Coronary artery (tissue), 2 donors: ENCODE results near the gene SLC39A8.

Experiments used
- DNase-seq: peaks from one replicate; pipeline ENCODE4 v3.0.0-alpha.2; 2017; ENCODE audit warnings: low spot score
- H3K27ac ChIP-seq, 2 donors: fragments of 200-600 bp; sonication (generic); one replicate each; pipeline ENCODE4 v1.5.1; 2016 to 2019
- H3K4me3 ChIP-seq: fragments of 200-600 bp; sonication (generic); 2 replicates; pipeline ENCODE4 v1.5.1; 2016; ENCODE audit warnings: mild to moderate bottlenecking, moderate library complexity
- CTCF ChIP-seq: fragments of 200-600 bp; sonication (generic); IDR thresholded peaks from one replicate; pipeline ENCODE4 v1.5.1; 2019; ENCODE audit warnings: antibody characterized with exemption

Gene SLC39A8

GRCh38 chr4:102316585-102316984 lies 28.7 kb downstream of the SLC39A8 start:
- TF ChIP-seq CTCF, result no peak
- no peak for DNase-seq
- Histone ChIP-seq H3K27ac (no peak overlapping the region), H3K4me3 (no peak overlapping the region)

- H3K4me3 ChIP-seq, result no peak overlapping the region
- no peak for TF ChIP-seq CTCF
Measured at GRCh38 chr4:102315532-102315931, 29.8 kb downstream of the SLC39A8 start.

GRCh38 chr4:102312417-102312816 lies 32.9 kb downstream of the SLC39A8 start:
- no peak for TF ChIP-seq CTCF
- H3K27ac ChIP-seq, result no peak overlapping the region
- no peak overlapping the region for H3K4me3 ChIP-seq
- DNase-seq, result no peak

More at GRCh38 chr4:102315532-102315931, 29.8 kb downstream of the SLC39A8 start:
- DNase-seq, result no peak
- no peak overlapping the region for H3K27ac ChIP-seq

- Histone ChIP-seq H3K27ac (no peak overlapping the region), H3K4me3 (no peak overlapping the region)
- no peak for TF ChIP-seq CTCF
- no peak for DNase-seq
Measured at GRCh38 chr4:102311912-102312311, 33.4 kb downstream of the SLC39A8 start.

GRCh38 chr4:102311407-102311806 lies 33.9 kb downstream of the SLC39A8 start:
- DNase-seq, result no peak
- H3K4me3 ChIP-seq, result no peak overlapping the region
- no peak overlapping the region for H3K27ac ChIP-seq
- TF ChIP-seq CTCF, result no peak

GRCh38 chr4:102308032-102308799 lies 37.1 kb downstream of the SLC39A8 start:
- Histone ChIP-seq H3K27ac (no peak overlapping the region), H3K4me3 (no peak overlapping the region)
- no peak for TF ChIP-seq CTCF
- DNase-seq, result no peak

GRCh38 chr4:102305666-102306065 lies 39.6 kb downstream of the SLC39A8 start:
- no peak overlapping the region for H3K27ac ChIP-seq
- no peak for DNase-seq
- TF ChIP-seq CTCF, result no peak
- H3K4me3 ChIP-seq, result no peak overlapping the region
